Measurements from ENCODE around the gene NPC1L1.
"Not testable (repeated sequence)": the region's sequence is repeated elsewhere in the genome, so short reads cannot be mapped to it uniquely, and the experiment has no call there.

GRCh38 chr7:44506592-44507288, 34.4 kb downstream of the NPC1L1 start:
- not testable (repeated sequence) for TF ChIP-seq POLR2A (IDR thresholded peaks at IDR 0.05; ENCODE audit: low read depth, low read length); CHD1 (IDR thresholded peaks at IDR 0.05; ENCODE audit: low read depth, low read length); CEBPB (IDR thresholded peaks at IDR 0.05; ENCODE audit: low read depth, low read length); SMC3 (IDR thresholded peaks at IDR 0.05; ENCODE audit: low read depth, low read length); NFE2L2 (IDR thresholded peaks at IDR 0.05; ENCODE audit: low read depth, low read length); RCOR1 (IDR thresholded peaks at IDR 0.05; ENCODE audit: insufficient replicate concordance, low read length)
- TF ChIP-seq, protein P1, sequence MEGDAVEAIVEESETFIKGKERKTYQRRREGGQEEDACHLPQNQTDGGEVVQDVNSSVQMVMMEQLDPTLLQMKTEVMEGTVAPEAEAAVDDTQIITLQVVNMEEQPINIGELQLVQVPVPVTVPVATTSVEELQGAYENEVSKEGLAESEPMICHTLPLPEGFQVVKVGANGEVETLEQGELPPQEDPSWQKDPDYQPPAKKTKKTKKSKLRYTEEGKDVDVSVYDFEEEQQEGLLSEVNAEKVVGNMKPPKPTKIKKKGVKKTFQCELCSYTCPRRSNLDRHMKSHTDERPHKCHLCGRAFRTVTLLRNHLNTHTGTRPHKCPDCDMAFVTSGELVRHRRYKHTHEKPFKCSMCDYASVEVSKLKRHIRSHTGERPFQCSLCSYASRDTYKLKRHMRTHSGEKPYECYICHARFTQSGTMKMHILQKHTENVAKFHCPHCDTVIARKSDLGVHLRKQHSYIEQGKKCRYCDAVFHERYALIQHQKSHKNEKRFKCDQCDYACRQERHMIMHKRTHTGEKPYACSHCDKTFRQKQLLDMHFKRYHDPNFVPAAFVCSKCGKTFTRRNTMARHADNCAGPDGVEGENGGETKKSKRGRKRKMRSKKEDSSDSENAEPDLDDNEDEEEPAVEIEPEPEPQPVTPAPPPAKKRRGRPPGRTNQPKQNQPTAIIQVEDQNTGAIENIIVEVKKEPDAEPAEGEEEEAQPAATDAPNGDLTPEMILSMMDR (conservative IDR thresholded peaks at IDR 0.05; ENCODE audit: low read depth, low read length) = not testable (repeated sequence)
- TF ChIP-seq, protein P2, sequence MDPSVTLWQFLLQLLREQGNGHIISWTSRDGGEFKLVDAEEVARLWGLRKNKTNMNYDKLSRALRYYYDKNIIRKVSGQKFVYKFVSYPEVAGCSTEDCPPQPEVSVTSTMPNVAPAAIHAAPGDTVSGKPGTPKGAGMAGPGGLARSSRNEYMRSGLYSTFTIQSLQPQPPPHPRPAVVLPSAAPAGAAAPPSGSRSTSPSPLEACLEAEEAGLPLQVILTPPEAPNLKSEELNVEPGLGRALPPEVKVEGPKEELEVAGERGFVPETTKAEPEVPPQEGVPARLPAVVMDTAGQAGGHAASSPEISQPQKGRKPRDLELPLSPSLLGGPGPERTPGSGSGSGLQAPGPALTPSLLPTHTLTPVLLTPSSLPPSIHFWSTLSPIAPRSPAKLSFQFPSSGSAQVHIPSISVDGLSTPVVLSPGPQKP (IDR thresholded peaks at IDR 0.05; ENCODE audit: borderline replicate concordance, low read depth, low read length) = not testable (repeated sequence)
- TF ChIP-seq, protein P3, sequence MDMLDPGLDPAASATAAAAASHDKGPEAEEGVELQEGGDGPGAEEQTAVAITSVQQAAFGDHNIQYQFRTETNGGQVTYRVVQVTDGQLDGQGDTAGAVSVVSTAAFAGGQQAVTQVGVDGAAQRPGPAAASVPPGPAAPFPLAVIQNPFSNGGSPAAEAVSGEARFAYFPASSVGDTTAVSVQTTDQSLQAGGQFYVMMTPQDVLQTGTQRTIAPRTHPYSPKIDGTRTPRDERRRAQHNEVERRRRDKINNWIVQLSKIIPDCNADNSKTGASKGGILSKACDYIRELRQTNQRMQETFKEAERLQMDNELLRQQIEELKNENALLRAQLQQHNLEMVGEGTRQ (IDR thresholded peaks at IDR 0.05; ENCODE audit: low read depth, low read length) = not testable (repeated sequence)
